ENCODE measurements around the gene ADGRV1.

- TF ChIP-seq POLR2AphosphoS5 (IDR thresholded peaks at IDR 0.05) (no peak), CTCF (IDR thresholded peaks at IDR 0.05) (no peak), POLR2A (IDR thresholded peaks at IDR 0.05) (no peak)
Measured at GRCh38 chr5:91090995-91091394, 532.4 kb downstream of the ADGRV1 start.

All from prostate gland (tissue), 2 donors.